Amygdala (tissue), 56 donors: ENCODE data around the gene SMG9.

Experiments used
- DNase-seq, 56 donors: peaks; one replicate each; lab custom pipeline; 2025; lab: John Stamatoyannopoulos, UW

Gene SMG9, protein sequence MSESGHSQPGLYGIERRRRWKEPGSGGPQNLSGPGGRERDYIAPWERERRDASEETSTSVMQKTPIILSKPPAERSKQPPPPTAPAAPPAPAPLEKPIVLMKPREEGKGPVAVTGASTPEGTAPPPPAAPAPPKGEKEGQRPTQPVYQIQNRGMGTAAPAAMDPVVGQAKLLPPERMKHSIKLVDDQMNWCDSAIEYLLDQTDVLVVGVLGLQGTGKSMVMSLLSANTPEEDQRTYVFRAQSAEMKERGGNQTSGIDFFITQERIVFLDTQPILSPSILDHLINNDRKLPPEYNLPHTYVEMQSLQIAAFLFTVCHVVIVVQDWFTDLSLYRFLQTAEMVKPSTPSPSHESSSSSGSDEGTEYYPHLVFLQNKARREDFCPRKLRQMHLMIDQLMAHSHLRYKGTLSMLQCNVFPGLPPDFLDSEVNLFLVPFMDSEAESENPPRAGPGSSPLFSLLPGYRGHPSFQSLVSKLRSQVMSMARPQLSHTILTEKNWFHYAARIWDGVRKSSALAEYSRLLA

DNA sequence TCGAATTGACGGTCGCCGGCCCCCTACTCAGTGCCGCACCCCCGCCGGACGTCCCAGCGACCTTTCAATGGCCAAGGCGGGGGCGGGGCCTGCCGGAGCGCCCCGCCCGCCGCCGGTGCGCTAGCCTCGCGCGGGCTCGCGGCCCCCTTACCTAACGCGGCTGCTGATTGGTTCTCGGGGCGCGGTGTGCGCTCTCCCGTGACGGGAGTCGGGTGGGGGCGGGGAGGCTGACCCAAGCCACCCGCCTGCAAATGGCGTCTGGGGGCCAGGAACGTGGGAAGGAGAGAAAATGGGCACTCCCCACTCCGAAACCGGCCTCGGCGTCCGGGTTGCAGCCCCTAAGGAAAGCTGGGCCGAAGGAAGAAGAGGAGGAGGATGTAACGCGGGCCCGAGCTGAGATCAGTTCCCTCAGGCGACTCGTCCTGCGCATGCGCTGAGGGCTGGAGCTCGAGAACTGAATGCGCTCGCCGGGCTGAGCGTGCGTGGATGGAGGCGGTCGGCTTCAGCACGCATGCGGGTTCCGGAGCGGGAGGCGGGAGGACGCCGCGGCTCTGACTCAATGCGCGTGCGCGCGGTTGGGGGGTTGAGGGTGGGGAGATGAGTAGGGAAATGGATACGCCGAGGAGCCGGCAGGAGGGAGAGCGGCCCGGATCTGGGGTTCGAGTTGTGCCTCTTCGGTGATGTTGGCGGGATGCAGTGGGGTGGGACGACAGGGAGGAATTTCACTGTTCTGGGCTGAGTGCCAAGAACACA, at the start of gene SMG9:
Gene SMG9, minus strand, starts transcription at position 460 of the 753 bp plus-strand sequence. CDS start 4,221 bp downstream, outside the sequence.
- peak; percentile 62 to 99 (median 94) for DNase-seq

DNA sequence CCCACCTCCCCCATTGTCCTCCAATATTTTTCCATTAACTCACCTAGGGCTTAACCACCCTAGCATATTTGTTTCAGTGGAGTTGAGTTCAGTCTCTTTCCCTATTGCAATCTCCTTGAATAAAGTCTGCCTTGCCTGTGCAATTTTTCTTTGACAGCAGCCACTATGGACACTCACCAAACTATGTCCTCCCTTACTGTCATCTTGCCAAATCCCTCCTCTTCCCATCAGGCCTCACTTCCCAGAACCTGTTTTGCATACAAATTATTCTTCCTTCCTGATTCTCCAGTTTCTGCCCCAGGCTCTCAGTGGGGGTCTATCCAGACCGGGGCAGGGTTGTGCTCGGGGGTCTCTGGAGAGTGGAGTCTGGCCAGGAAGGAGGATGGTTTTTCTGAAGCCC, 49.7 kb upstream of the SMG9 start:
- peak in 7 of 56 donors; percentile 2 to 52 (median 27) for DNase-seq

DNA sequence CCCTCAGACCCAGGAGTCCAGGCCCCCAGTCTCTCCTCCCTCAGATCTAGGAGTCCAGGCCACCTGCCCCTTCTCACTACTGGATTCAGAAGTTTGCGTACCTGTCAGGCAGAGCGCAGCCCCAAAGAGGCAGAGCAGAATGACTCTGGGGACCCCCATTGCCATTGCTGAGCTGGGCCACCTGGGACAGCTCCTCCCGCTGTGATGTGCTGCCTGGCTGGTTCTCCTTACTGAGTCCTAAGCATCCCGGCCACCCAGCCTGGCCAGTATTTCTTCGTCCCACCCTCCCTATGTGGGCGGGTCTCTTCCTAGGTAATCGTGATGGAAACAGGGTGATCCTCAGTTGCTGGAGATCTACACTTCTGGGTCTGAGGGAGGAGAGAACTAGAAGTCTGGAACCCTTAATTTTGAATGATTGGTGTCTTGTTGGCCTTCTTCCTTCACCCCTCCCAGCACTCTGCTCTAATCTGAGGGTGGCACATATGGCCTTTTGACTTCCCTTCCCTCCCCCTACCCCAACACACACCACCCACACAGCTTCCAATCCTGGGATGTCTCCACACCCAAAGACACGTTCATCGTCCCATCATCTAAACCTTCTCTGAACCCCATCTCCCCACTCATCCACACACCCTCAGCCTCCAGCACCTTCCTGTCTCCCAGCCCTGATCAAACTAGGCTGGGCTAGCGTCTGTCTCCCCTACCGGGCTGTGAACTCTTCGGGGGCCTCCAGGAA, 47.6 kb upstream of the SMG9 start, which contains the start of gene LYPD5:
Gene LYPD5, minus strand, starts transcription at position 232 of the 736 bp plus-strand sequence. Its CDS starts 67 bp downstream, at position 165.
- no peak for DNase-seq

DNA sequence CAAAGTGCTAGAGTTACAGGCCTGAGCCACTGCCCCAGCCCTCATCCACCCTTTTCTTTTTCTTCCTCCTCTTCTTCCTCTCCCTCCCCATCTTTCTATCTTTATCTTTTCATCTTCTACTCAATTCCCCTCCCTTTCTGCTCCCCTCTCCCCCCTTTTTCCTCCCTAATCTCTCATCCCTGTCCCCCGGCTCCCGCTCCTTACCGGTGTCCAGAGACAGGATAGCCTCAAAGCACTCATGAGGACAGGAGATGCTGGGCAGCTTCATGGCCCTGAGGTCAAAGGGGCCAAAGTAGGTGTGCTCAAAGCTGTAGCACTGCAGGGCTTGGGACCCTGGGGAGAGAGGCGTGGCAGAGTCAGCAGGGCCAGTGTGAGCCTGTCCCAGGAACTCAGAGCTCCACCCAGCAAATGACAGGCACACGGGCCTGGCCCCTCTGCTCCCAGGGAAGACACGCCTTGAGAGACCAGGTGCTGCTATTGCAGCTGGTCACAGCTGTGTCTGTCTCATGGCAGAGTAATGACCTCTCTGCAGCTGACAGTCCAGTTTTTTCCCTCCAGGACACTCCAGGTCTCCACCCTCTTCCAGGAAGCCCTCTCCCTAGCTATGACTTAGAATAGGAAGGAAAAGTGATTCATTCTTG, 44.9 kb upstream of the SMG9 start:
- DNase-seq = no peak

DNA sequence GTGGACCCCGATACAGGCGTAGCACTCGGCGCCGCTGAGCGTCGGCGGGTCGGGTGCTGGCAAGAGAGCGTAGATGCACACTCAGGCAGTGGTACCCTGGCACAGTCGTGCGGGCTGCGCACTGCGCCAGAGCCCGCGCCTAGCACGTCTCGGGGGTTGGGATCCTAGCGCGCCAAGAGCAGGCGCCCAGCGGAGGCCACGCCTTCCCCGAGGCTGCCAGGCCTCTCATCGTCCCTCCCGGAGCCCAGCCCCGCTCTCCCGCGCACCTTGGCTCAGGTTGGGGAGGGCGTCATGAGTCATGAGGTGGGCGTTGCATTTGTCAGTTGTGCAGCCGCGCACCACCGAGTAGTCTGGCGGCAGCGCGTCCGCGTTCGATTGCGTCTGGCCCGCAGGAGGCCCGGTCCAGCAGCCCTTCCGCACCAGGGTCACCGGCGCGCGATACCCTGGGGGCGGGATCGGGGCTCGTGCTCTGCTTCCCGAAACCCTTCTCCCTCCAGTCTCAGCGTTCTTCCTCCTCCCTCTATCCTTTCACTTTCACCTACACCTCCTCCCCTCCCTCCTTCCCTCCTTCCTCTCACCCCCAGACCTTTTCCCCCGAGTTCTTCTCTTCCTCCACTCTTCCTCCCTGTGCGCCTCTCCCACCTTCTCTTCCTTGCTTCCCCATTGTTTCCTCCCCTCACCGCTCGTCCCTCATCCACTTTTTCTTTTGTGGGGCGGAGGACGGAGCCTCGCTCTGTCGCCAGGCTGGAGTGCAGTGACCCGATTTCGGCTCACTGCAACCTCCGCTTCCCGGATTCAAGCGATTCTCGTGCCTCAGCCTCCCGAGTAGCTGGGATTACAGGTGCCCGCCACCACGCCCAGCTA, 44.0 kb upstream of the SMG9 start:
- DNase-seq = peak in 23 of 56 donors; percentile 7 to 61 (median 39)

DNA sequence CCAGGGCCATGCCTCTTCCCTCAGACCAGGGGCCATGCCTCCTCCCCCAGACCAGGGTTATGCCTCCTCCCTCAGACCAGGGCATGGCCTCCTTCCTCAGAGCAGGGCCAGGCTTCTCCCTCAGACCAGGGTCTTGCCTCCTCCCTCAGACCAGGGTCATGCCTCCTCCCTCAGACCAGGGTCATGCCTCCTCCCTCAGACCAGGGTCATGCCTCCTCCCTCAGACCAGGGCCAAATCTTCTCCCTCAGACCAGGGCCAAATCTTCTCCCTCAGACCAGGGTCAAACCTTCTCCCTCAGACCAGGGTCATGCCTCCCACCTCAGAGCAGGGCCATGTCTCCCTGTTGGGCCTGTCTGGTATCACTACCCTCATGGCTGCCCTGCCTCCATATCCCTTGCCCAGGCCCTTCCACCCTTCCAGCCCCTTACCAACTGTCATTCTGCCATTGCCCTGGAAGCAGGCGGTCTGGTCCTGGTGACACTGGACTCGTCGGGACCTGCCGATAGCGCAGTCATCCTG, 43.3 kb upstream of the SMG9 start:
- no peak for DNase-seq

DNA sequence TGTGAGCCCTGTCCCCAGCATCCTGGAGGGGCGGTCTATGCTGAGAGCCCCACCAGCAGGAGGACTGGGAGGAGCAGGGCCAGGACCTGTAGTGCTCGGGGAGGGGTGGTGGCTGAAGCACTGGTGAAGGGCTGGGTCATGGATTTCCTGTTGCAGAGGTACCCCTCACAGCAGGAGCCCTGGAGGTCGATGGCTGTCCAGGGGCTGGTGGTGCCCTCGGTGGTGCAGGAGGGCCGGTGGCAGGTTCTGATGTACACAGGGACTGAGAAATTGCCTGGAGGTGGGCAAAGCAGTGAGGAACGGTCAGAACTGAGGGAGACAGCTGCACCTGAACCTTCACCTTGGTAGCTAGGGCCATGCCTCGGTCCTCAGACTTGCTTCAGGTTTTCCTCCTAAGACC, 42.8 kb upstream of the SMG9 start:
- DNase-seq = no peak

DNA sequence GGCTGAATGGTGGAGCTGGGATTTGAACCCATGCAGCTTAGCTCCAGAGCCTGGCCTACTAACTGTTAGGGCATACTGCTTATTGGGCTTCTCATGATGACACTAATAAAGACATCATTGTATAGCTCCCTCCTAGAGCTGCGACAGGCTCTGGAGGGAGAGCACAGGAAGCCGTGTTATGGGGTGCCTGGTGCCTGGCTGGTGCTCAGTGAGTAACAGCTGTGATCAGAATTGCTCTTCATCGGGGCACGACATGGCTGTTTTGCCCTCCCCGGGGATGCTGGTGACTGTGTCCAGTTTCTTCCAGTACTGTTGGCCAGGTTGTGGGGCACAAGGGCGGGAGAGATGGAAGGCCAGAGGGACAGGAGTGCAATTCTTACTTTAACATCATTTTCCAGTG, 42.4 kb upstream of the SMG9 start:
- peak in 5 of 56 donors; percentile 10 to 62 (median 35) for DNase-seq

DNA sequence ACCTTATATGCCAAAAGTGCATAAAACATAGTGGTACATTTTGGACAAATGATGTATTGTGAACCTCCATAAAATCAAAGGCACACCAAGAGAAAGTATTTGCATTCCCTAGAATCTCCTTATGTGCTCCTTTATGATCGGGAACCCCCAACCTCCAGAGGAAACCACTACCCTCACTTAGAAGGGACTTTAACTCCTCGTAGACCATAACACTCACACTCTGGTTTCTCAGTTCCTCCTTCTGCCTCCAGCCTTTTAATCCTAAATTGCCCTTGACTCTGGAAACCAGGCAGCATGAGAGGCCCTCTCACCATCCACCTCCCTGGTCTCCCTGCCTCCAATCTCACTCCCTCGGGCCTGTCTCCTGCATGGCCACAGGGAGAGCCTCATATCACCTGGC, 35.8 kb upstream of the SMG9 start:
- no peak for DNase-seq

DNA sequence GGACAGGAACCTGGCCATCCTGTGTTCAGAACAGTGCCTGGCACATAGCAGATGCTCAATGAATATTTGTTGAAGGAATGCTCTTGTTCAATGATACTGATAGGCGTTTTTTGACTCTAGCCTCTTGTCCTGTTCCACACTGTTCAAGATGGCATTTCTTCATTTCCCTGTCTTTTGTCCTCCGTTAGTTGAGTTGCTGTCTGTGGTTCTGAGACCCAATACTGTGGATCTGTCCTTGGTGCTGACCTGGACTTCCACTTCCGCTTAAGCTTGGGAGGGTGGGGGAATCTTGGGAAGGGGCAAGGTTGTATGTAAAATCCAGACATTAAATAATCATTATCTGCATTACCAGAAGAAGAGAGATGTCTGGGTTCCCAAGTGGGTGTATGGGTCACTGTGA, 34.3 kb upstream of the SMG9 start:
- no peak for DNase-seq

DNA sequence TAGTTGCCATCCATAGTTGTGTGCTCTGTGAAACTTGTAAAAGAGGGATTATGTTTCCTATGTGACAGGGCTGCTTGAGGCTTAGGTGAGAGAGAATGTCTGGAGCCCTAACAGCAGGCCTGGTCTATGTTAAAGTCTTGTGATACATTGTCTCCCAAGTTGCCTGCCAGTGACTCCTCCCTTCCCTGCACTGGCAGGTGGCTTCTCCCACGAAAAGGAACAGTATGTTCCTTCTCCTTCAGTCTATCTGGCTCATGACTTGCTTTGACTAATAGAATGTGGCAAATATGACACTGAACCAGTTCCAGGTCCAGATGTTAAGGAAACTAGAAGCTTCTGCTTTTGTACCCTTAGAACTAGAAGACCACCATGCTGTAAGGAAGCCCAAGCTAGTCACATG, 31.9 kb upstream of the SMG9 start:
- DNase-seq = no peak

DNA sequence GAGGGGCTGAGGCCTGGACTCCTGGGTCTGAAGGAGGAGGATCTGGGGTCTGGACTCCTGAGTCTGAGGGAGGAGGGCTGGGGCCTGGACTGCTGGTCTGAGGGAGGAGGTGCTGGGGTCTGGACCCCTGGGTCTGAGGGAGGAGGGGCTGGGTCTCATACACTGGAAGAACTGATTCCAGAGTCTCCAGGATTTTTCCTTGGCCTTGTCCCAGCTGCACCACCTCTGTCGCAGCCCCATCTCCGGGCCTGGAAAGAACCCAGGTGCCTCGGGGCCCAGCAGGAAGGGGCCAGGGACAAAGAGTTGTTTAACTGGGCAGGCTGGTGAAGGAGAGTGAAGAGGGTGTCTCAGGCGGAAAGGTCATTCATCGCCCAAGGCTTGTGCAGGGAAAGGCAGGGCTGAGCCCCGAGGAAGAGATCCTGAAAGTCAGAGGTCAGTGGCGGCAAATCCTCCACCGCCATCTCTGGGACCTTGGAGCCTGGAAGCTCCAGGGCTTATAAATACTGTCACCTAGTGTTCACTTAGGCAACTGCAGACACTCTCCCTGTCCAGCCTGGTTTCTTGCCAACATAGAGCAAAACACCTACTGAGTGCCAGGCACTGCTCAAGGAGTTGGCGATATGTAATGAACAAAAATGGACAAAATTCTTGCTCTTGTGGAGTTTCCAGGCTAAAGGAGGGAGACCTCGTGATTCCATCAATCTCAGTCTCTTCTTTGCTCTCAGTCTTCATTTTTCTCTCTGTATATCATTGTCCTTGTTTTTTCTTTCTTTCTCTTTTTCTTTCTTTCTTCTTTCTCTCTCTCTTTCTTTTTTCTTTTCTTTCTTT, 30.4 kb upstream of the SMG9 start:
- DNase-seq = peak in 19 of 56 donors; percentile 4 to 44 (median 22)

DNA sequence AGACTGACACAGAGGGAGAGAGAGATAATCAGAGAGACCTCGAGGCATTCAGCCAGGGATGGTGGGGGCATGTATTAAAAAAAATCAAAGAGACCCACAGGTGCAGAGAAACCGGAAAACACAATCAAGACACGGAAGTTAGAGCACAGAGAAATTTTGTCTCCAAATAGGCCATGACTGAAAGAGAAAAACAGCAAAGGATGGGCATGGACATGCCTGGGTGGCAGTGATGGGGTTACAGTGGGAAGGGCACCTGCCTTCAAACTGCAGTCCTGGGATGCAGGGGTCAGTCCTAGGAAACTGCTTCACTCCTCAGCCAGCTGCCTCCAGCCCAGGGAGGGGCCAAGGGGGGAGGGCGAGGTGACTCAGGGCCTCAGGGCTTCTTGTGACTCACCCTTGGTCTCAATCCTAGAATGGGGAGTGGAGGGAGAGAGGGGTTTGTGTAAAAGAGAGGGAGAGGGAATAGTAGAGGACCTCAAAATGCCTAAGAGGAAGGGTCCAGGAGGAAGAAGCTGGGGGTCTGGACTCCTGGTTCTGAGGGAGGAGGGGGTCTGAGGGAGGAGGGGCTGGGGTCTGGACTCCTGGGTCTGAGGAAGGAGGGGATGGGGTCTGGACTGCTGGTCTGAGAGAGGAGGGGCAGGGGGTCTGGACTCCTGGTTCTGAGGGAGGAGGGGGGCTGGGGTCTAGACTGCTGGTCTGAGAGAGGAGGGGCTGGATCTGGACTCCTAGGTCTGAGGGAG, 29.6 kb upstream of the SMG9 start:
- DNase-seq = no peak

DNA sequence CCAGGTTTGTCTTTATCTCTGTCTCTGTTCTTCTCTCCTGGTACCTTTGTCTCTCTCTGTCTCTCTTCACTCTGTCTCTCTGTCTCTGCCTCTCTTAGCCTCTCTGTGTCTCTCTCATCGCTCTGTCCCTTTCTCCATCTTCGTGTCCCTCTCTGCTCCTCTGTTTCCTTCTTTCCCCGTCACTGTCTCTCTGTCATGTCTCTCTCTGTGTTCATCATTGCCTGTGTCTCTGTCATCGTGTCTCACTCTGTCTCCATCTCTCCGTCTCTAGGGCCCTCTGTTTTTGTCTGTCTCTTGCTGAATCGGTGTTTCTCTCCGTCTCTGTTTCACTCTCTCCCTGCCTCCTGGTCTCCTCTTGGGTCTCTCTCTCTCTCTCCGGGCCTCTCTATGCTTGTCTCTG, 28.9 kb upstream of the SMG9 start:
- DNase-seq = no peak

DNA sequence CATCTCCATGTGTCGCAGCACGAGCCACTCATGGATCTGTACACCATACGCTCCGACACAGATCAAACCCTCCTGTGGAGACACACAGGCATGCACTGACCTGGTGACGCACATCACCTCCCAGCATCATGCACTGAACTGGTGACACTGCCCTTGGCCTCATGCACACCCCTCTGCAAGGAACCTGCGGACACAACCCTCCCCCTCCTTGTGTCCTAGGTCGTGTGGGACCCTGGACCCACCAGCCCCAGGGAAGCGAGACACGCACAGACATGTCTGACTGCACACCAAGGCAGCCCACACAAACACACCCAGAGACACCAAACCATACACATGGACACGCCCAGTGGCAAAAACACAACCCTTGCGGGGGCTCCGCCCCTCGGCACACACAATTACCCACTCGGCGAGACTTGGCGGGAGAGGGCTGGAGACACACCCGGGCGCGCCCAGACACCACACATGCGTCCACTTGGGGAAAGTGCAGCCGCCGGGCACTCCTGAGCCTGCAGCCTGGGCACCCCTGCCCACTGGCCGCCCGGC, 28.0 kb upstream of the SMG9 start:
- no peak for DNase-seq

DNA sequence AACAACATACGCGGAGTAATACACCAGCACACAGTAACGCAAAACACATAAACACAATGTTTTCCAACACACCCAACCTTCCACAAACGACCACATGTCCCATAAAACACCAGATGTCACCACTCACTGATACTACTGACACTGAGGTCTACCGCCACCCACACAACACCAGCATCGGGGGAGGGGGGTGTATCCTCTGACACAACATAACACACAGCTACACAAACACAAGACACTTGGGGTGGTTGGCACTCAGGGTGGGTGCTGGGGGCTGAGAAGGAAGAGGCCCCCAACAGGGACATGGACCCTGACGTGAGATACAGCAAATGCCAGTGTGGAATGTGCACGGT, 27.5 kb upstream of the SMG9 start:
- DNase-seq = no peak

DNA sequence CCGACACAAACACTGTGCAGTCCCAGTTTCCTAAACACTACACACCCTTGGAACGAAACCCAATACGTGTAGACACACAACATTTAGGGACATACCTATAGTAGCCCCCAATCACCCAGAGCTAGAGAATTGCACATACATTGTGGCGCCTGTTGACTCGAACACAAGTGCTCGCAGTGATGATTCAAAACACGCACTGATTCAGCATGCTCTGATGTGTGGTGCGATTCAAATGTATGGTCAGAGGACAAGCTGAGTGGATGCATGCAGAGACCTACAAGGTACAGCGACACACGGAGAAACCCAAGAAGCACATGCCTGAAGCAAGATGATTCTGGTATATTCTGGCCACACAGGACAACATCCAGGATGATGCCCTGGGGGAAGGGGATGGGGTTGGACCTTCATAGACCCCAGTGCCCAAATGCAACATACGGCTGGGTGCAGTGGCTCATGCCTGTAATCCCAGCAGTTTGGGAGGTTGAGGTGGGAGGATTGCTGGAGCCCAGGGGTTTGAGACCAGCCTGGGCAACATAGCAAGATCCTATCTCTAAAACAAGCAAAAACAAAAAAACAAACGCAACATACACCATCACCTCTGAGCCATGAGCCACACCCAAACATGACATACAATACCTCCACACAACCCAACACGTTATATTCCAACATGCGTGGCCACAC, 27.0 kb upstream of the SMG9 start:
- no peak for DNase-seq
